GM12872 (cell line): ENCODE results near the gene ROCK2.

ENCODE experiments used
- CTCF ChIP-seq: IDR thresholded peaks from 3 replicates; pipeline ENCODE4 v1.5.1; 2011; ENCODE audit warnings: low read depth, mild to moderate bottlenecking, low read length, moderate library complexity; ENCODE audit not compliant: insufficient read depth

The ROCK2 gene

GRCh38 chr2:11156396-11157075, 187.9 kb downstream of the ROCK2 start:
- TF ChIP-seq CTCF: no peak

- TF ChIP-seq CTCF: no peak; the same call in 2 of the 3 replicates
Observed at GRCh38 chr2:11155381-11156035, 188.9 kb downstream of the ROCK2 start, which contains the start of gene SLC66A3. SLC66A3 (plus strand) TSS chr2:11155467; CDS start chr2:11155547, 80 bp downstream.

- no peak for TF ChIP-seq CTCF
Observed at GRCh38 chr2:11154923-11155380, 189.5 kb downstream of the ROCK2 start.

- TF ChIP-seq CTCF: 0 out of 3 replicates have a peak, but pooled peaks have one; percentile 2
Observed at GRCh38 chr2:11154016-11154922, 190.2 kb downstream of the ROCK2 start.

- no peak for TF ChIP-seq CTCF
Observed at GRCh38 chr2:11152591-11152990, 191.8 kb downstream of the ROCK2 start.

GRCh38 chr2:11147263-11147662, 197.2 kb downstream of the ROCK2 start:
- TF ChIP-seq CTCF: no peak

GRCh38 chr2:11146076-11146475, 198.4 kb downstream of the ROCK2 start:
- no peak for TF ChIP-seq CTCF
